GM19463 (cell line): Measurements from ENCODE around the gene VOPP1.

Experiments
- ATAC-seq: cut with Tn5 transposase; IDR thresholded peaks from one replicate; pipeline ENCODE4 v1.9.1; 2021; ENCODE audit warnings: mild to moderate bottlenecking, moderate library complexity; ENCODE audit not compliant: unreplicated experiment

The VOPP1 gene

GRCh38 chr7:55441002-55441401 is 131.3 kb downstream of the VOPP1 start:
- no peak for ATAC-seq

- no peak for ATAC-seq
These were observed 132.1 kb downstream of the VOPP1 start for GRCh38 chr7:55440040-55440690.

- no peak for ATAC-seq
These were observed 132.7 kb downstream of the VOPP1 start for GRCh38 chr7:55439627-55440026.

GRCh38 chr7:55438757-55439525 is 133.4 kb downstream of the VOPP1 start:
- no peak for ATAC-seq

- ATAC-seq: no peak
These were observed 134.1 kb downstream of the VOPP1 start for GRCh38 chr7:55438085-55438756.

- ATAC-seq: no peak
These were observed 134.9 kb downstream of the VOPP1 start for GRCh38 chr7:55437375-55437774.

- no peak for ATAC-seq
These were observed 135.8 kb downstream of the VOPP1 start for GRCh38 chr7:55436457-55436856.

- no peak for ATAC-seq
These were observed 136.8 kb downstream of the VOPP1 start for GRCh38 chr7:55435466-55435865.

- peak; percentile 88 for ATAC-seq
These were observed 139.1 kb downstream of the VOPP1 start for GRCh38 chr7:55432939-55433784.

- no peak for ATAC-seq
These were observed 139.8 kb downstream of the VOPP1 start for GRCh38 chr7:55432506-55432905.

GRCh38 chr7:55431898-55432297 is 140.4 kb downstream of the VOPP1 start:
- ATAC-seq: no peak

GRCh38 chr7:55429835-55430499 is 142.3 kb downstream of the VOPP1 start:
- ATAC-seq: no peak

- ATAC-seq: no peak
These were observed 144.5 kb downstream of the VOPP1 start for GRCh38 chr7:55427800-55428199.

- ATAC-seq: no peak
These were observed 145.0 kb downstream of the VOPP1 start for GRCh38 chr7:55427342-55427741.

GRCh38 chr7:55426676-55427075 is 145.6 kb downstream of the VOPP1 start:
- ATAC-seq: no peak

- ATAC-seq: no peak
These were observed 147.1 kb downstream of the VOPP1 start for GRCh38 chr7:55425141-55425752.

- ATAC-seq: no peak
These were observed 148.4 kb downstream of the VOPP1 start for GRCh38 chr7:55423891-55424290.

- no peak for ATAC-seq
These were observed 149.0 kb downstream of the VOPP1 start for GRCh38 chr7:55423277-55423711.
